GOT3 (cell line): ENCODE measurements around the gene ACADM.
"Not testable (repeated sequence)": the region's sequence is repeated elsewhere in the genome, so short reads cannot be mapped to it uniquely, and the experiment has no call there.

Experiments used
- DNase-seq: peaks from one replicate; lab custom pipeline; 2025; ENCODE audit warnings: mixed read lengths; lab: John Stamatoyannopoulos, UW

Gene ACADM

DNA sequence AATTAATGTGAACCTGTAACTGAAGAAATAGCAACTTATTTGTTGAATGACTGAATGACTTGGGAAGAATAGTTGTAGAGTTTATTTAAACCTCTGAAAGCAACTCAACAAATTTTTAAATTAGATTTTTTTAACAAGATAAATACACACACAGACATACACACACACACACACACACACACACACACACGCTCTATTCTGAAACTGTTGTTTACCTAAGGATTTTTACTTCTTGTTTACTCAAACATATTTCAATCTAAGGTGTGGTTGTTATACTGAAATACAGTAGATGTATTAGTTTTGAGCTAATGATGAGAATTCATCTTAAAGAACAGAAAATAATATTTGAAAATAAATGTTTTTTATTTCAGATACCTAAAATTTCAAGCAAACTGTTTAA, 11.5 kb downstream of the ACADM start:
- DNase-seq, result no peak

DNA sequence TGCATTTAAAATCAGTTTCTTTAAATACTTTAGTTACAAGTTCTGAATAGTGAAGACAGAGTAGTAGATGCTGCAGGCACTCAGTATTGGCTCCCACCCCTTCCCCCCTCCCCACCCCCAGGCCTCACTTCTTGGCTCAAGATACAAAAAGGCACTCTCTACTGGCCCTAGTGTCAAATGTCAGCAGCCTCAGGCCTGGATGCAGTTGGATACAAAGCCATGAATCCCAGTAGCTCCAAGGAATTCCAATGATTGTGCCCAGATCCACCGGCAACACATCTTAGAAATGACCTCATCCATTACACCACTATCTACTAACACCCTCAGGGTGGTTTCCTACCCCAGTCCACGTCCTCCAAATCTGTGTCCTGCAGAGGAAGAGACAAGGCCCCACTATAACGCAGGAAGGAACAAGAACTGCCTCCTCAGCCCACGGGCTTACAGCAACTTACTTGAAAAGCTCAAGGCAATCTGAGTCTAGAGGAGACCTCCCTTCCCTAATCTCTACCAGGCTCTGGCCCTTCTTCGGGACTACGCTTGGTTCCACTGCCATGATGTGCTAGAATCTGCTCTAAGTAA, 17.6 kb downstream of the ACADM start:
- no peak for DNase-seq

DNA sequence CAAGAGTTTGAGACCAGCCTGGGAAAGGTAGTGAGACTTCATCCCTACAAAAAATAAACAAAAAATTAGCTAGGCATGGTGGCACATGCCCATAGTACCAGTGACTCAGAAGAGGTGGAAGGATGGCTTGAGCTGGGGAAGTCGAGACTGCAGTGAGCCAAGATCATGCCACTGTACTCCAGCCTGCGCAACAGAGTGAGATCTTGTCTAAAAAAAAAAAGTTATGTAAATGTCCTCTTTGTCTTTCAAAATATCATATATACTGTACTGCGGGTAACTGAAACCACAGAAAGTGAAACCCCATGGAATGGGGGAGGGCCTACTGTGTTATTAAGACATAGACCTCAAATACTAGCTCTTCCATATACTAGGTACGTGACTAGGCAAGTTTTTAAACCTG, 20.8 kb downstream of the ACADM start:
- no peak for DNase-seq

DNA sequence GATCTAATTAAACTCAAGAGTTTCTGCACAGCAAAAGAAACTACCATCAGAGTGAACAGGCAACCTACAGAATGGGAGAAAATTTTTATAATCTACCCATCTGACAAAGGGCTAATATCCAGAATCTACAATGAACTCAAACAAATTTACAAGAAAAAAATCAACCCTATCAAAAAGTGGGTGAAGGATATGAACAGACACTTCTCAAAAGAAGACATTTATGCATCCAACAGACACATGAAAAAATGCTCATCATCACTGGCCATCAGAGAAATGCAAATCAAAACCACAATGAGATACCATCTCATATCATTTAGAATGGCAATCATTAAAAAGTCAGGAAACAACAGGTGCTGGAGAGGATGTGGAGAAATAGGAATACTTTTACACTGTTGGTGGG, 32.7 kb downstream of the ACADM start:
- not testable (repeated sequence) for DNase-seq

DNA sequence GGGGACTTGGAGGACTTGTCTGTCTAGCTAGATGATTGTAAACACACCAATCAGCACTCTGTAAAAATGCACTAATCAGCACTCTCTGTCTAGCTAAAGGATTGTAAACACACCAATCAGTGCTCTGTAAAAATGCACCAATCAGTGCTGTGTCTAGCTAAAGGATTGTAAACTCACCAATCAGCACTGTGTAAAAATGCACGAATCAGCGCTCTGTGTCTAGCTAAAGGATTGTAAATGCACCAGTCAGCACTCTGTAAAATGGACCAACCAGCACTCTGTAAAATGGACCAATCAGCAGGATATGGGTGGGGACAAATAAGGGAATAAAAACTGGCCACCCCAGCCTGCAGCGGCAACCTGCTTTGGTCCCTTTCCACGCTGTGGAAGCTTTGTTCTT, 34.0 kb downstream of the ACADM start:
- DNase-seq, result not testable (repeated sequence)

DNA sequence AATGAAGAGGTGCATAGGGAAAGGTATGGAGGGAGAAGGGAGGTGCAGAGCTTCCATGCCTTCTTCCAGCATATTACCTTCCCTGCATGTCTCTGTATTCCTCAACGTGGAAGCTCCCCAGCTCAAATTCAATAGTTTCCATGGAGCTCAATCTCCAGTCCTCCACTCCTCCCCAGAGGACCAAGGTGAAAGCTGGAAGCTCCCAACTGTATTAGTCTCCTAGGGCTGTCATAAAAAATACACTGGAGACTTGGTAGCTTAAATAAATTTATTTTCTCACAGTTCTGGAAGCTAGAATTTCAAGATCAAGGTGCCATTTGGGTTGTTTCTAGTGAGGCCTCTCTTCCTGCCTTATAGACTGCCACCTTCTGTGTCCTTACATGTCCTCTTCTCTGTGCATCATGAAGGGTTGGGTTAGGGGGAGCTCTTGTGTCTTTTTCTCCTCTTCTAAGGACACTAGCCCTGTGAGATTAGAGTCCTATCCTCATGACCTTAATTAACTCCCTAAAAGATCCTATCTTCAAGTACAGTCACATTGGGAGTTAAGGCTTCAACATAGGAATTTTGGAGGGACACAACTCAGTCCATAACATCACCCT, 39.6 kb downstream of the ACADM start:
- no peak for DNase-seq

DNA sequence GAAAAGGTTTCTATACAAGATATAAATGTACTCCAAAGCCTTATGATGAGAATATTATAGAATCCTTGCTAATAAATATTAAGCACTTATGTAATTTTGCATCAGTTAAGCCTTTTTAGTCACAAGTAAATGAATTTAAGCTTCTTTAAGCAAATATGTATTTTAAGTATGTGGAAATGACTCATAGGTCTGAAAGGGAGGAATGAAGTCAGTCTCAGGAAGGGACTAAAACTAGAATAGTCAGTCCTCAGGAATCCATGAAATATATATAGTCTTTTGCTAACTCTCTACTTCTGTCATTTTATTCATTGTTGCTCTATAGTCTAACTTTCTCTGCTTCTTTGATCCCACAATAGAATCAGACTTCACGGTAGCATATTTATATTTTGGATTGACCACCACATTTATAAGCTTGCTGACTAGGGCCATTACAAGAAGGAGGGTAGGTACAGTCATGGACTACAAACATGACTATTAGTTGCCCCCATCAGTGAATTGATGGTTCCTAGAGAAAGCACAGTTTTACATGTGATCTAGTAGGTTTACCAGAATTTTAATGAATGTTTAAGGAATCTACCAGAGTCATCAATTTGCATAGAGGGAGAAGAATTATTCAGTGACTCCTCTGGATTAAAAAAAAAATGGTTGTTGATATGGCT, 41.3 kb downstream of the ACADM start:
- no peak for DNase-seq

DNA sequence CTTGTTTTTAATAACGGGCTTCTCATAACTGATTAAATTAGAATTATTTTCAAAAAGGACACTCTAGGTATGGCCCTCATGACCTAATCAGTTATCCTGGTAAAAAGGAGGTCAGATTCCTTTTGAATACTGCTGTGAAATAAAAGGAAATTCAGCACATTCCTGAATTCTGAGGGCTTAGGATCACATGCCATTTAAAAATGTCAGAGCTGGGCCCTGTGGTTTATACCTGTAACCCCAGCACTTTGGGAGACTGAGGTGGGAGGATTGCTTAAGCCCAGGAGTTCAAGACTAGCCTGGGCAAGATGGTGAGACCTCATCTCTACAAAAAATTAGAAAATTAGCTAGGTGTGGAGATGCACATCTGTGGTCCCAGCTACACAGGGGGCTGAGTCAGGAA, 43.5 kb downstream of the ACADM start:
- no peak for DNase-seq

DNA sequence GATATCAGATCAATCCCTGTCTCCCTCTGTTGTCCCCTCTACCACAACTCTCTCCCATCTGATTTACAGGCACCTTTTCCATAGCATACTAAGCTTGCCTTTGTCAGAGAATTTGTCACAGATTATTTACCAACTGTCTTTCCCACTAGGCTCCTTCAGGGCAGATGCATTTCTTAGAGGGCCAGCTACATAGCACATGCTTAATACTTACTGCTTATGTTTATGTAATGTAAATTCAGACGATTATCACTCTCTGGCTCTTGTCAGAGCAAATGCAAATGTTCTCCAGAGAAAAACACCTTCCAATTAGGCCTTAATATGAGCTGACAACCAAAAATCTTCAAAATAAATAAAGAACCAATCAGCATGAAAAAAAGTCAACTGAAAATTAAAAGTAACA, 46.3 kb downstream of the ACADM start:
- DNase-seq, result no peak

DNA sequence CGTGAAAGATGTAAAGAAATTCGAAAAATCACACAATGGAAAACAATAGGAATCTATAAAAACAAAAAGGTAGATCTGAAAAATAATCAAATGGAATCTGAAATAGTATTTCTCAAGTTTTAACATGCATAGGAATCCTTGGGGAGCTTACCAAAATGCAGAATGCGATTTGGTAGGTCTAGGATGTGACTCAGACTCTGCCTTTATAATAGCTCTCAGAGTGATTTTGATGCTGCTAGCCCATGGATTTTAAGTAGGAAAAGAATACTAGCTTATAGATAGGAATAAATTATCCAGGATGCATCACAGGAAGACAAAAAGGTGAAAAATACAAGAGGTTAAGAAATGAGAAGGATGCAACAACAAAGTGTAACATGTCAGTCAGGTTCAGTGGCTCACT, 47.5 kb downstream of the ACADM start:
- DNase-seq, result no peak

DNA sequence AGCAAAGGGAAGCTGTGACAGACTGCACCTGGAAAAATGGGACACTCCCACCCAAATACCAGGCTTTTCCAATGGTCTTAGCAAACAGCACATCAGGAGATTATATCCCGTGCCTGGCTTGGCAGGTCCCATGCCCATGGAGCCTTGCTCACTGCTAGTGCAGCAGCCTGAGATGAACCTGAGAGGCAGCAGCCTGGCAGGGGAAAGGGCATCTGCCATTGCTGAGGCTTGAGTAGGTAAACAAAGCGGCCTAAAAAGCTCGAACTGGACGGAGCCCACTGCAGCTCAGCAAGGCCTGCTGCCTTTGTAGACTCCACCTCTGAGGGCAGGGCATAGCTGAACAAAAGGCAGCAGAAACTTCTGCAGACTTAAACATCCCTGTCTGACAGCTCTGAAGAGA, 53.3 kb downstream of the ACADM start:
- not testable (repeated sequence) for DNase-seq

DNA sequence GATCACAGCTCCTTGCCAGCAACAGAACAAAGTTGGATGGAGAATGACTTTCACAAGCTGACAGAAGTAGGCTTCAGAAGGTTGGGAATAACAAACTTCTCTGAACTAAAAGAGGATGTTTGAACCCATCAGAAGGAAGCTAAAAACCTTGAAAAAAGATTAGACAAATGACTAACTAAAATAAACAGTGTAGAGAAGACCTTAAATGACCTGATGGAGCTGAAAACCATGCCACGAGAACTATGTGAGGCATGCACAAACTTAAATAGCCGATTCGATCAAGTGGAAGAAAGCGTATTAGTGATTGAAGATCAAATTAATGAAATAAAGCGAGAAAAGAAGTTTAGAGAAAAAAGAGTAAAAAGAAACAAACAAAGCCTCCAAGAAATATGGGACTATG, 54.2 kb downstream of the ACADM start:
- DNase-seq, result not testable (repeated sequence)

DNA sequence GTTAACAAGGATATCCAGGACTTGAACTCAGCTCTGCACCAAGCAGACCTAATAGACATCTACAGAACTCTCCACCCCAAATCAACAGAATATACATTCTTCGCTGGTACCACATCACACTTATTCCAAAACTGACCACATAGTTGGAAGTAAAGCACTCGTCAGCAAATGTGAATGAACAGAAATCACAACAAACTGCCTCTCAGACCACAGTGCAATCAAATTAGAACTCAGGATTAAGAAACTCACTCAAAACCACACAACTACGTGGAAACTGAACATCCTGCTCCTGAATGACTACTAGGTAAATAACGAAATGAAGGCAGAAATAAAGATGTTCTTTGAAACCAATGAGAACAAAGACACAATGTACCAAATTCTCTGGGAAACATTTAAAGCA, 55.7 kb downstream of the ACADM start:
- DNase-seq, result not testable (repeated sequence)

DNA sequence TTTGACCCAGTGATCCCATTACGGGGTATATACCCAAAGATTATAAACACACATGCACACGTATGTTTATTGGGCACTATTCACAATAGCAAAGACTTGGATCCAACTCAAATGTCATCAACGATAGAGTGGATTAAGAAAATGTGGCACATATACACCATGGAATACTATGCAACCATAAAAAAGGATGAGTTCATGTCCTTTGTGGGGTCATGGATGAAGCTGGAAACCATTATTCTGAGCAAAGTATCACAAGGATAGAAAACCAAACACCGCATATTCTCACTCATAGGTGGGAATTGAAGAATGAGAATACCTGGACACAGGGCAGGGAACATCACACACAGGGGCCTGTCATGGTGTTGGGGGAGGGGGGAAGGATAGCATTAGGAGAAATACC, 59.4 kb downstream of the ACADM start:
- DNase-seq, result not testable (repeated sequence)

DNA sequence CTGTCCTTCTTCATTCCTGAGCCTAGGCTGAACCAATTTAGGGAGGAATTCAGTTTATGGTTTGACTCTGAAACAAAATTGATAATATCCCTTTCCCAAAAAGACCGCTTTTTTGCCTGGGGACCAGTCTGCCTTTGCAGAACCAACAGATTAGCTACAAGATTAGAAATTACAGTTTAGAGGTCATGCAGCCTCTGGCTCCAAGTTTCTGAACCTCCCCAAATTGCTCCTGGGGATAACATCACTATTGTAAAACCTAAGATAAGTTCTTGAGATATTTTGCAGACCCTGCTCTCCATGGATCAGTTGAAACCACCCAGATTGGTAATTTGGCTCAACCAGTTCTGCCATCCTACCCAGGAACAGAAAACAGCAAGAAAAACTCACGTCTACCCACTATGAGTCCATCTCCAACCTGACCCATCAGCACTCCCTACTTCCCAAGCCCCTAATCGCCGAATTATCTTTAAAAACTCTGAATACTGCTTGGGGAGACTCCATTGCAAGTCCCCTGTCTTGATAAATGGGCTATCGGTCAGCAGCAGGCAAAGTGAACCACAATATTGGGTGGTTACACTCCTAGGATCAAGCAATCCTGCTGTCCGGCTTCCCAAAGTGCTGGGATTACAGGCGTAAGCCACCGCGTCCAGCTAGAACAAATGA, 60.9 kb downstream of the ACADM start:
- no peak for DNase-seq

DNA sequence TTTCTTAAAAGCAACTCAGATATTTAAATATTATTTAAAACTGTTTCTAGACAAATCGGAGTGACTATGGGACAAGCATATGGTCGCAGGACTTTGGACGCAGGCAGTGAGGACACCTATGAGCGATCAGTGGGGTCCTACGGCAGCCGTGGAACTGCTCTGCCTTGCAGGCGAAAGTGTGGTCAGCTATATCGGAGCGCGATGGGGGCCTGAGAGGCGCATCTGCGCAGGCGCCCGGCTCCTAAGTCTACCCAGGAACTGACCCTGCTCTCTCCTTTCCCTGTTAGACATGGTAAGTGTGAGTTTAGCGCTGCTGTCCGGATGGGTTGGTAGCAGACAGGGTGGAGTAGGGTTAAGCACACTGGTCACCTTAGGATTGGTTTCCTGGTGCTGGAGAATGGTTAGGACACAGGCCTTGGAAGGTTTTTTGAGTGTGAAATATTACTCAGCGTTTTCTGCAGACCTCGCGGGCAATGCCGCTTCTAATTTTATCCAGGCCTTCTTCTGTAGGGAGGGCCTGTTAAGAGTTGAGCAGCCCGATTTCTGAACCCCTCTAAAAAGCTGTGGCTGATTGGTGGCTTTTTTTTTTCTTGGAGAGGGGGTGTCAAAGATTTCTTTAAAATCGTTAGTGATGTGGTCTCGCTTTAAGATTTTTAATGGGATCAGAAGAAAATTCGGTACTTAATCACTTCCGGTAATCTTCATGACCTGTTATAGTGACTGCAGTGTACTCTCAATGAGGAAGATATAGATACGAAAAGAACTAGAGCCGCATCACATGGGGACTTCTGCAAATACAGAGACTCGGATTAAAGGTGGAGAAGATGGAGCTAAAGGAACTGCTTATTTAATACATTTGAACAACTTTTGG, 61.7 kb downstream of the ACADM start, which contains the start of gene RABGGTB:
Gene RABGGTB, plus strand, starts transcription at position 274 of the 871 bp plus-strand sequence. Its CDS starts 16 bp downstream, at position 290.
- DNase-seq, result peak; percentile 69

DNA sequence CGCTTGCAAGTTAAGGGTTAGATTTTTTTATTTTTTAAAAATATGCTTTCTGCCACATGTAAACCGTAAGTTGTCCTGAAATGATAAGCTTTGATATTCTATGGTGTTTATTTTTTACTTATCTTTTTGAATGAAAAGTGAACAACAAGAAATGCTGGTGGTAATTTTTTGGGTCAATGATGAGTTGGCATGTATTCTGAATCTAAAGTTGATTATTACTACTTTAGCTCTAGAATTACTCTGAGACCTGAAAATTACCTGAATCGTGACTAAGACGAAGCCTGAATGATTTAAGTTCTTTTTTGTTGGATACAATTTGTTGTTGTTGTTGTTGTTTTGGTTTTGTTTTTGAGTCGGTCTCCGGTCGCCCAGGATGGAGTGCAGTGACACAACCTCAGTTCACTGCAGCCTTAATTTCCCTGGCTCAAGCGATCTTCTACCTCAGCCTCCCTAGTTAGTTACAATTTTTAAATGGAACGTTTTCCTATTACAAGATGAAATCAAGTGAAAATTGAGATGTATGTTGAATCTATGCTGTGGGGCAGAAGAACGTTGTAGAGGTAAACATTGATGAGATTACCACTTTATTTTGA, 62.5 kb downstream of the ACADM start:
- DNase-seq, result no peak

DNA sequence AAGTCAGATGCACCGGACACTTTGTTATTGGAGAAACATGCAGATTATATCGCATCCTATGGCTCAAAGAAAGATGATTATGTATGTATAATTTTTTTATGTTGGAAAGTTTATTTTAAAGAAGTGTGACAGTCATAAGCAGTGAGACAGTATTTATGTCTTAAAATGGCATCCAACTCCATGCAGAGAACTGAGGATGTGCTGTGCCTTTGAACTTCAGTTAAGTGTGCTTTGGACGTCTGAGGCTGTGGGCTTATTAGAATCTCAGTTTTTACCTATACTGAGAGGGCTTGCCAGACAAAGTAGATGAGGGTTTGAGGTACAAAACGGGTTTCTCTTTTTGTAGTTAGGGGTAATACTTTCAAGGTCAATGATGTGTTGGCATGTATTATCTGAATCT, 63.0 kb downstream of the ACADM start:
- no peak for DNase-seq

DNA sequence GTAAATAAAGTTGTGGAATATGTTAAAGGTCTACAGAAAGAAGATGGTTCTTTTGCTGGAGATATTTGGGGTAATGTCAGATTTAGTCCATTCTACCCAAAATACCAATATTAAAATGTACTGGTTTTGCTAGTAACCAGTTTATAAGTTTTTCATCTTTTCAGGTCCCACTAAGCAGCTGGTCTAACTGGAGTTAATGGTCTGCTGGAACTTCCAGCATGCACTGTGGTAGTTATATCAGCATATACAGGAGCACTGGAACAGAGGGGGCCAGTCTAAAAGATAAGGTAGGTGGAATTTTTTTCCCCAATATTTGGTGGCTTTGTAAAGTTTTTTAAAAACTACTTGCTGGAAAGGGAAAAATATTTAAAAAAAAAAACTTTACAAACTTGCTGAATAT, 65.5 kb downstream of the ACADM start:
- DNase-seq, result no peak

DNA sequence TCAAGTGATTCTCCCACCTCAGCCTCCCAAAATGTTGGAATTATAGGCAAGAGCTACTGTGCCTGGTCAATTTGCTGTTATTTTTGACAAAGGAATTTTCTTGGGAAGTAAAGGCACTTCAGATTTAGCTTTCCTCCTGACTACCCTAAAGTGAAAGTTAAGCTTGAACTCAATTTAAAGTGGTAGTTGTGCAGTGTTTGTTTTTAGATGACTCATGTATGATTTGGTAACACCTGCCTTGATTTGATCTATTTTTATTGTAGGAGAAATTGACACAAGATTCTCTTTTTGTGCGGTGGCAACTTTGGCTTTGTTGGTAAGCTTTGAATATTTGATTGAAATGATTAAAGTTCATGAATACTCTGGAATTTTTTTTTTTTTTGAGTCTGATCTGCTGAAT, 66.5 kb downstream of the ACADM start:
- no peak for DNase-seq

DNA sequence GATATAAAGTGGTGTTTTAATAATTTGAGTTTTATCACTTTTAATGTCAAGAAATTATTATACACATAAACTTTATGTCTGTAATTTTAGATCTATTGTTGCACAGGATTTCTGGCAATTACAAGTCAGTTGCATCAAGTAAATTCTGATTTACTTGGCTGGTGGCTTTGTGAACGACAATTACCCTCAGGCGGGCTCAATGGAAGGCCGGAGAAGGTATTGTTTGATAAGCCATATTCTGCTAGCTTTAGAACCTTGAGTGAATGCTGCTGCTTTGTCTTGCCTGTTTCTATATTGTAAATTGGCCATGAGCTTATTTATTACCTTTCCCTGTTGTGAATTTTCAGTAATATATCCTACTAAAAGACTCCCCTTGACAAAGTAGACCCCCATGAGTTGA, 67.6 kb downstream of the ACADM start:
- no peak for DNase-seq

DNA sequence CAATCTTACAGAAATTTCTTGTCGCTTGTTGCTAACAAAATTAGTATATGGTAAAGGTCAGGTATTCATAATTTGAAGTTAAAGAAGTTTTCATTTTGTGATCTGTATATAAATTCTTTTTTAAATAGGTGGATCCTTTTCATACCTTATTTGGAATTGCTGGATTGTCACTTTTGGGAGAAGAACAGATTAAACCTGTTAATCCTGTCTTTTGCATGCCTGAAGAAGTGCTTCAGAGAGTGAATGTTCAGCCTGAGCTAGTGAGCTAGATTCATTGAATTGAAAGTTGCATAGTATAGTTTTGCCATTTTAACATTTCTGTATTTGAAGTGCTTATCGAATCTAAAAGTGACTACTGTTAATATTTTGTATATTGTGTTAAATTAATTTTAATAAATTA, 69.9 kb downstream of the ACADM start:
- no peak for DNase-seq
